Liver (tissue), 3 donors: ENCODE results near the gene C1orf50.

ENCODE experiments used
- ATF3 ChIP-seq: IDR thresholded peaks from 2 replicates; pipeline ENCODE4 v1.6.1; 2016; ENCODE audit warnings: antibody characterized with exemption
- EGR1 ChIP-seq, 2 donors: IDR thresholded peaks; 2 replicates each; pipeline ENCODE4 v1.6.1; 2016 to 2018; ENCODE audit warnings: antibody characterized with exemption in 2 of 2, low read depth in 2 of 2
- FOXA1 ChIP-seq: IDR thresholded peaks from 2 replicates; pipeline ENCODE4 v1.6.1; 2016; ENCODE audit warnings: antibody characterized with exemption
- HNF4A ChIP-seq, 2 donors: conservative IDR thresholded peaks; 2 replicates each; pipeline ENCODE4 v1.6.1; 2016; ENCODE audit warnings: antibody characterized with exemption in 2 of 2, mild to moderate bottlenecking in 2 of 2
- JUND ChIP-seq, 2 donors: IDR thresholded peaks; 2 replicates each; pipeline ENCODE4 v1.6.1; 2016; ENCODE audit warnings: antibody characterized with exemption in 2 of 2
- REST ChIP-seq: IDR thresholded peaks from 2 replicates; pipeline ENCODE4 v1.6.1; 2016; ENCODE audit warnings: antibody characterized with exemption, mild to moderate bottlenecking
- RXRA ChIP-seq, 2 donors: IDR thresholded peaks; 2 replicates each; pipeline ENCODE4 v1.6.1; 2017 to 2018; ENCODE audit warnings: antibody characterized with exemption in 2 of 2, mild to moderate bottlenecking in 1 of 2
- SP1 ChIP-seq: IDR thresholded peaks from 2 replicates; pipeline ENCODE4 v1.6.1; 2018; ENCODE audit warnings: antibody characterized with exemption, mild to moderate bottlenecking
- TAF1 ChIP-seq: conservative IDR thresholded peaks from 2 replicates; pipeline ENCODE4 v1.6.1; 2016; ENCODE audit warnings: antibody characterized with exemption, mild to moderate bottlenecking
- YY1 ChIP-seq: IDR thresholded peaks from 2 replicates; pipeline ENCODE4 v1.6.1; 2016; ENCODE audit warnings: antibody characterized with exemption, mild to moderate bottlenecking
- TF ChIP-seq, protein P1 (sequence below): fragments of 150-350 bp; IDR thresholded peaks from 2 replicates; pipeline ENCODE4 v1.5.1; 2017; ENCODE audit warnings: improper control_type of control experiment, low read depth, low read length; ENCODE audit not compliant: missing input control
- TF ChIP-seq, protein P2 (sequence below): IDR thresholded peaks from 2 replicates; pipeline ENCODE4 v1.6.1; 2016; ENCODE audit warnings: antibody characterized with exemption
- donor health status: healthy.
- donor health status: healthy.

- peak; percentile 96 for TF ChIP-seq SP1
- peak; percentile 82 to 88 for TF ChIP-seq HNF4A (conservative IDR thresholded peaks at IDR 0.05)
- peak; percentile 64 for TF ChIP-seq REST
- TF ChIP-seq, protein P1, sequence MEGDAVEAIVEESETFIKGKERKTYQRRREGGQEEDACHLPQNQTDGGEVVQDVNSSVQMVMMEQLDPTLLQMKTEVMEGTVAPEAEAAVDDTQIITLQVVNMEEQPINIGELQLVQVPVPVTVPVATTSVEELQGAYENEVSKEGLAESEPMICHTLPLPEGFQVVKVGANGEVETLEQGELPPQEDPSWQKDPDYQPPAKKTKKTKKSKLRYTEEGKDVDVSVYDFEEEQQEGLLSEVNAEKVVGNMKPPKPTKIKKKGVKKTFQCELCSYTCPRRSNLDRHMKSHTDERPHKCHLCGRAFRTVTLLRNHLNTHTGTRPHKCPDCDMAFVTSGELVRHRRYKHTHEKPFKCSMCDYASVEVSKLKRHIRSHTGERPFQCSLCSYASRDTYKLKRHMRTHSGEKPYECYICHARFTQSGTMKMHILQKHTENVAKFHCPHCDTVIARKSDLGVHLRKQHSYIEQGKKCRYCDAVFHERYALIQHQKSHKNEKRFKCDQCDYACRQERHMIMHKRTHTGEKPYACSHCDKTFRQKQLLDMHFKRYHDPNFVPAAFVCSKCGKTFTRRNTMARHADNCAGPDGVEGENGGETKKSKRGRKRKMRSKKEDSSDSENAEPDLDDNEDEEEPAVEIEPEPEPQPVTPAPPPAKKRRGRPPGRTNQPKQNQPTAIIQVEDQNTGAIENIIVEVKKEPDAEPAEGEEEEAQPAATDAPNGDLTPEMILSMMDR = no peak
- TF ChIP-seq YY1 = peak; percentile 88
- TF ChIP-seq JUND (IDR thresholded peaks at IDR 0.05) = peak; percentile 60 to 81
- peak in 1 of 2 donors; percentile 41 for TF ChIP-seq EGR1 (IDR thresholded peaks at IDR 0.05; ENCODE audit: low read depth in 2 of 2)
- TF ChIP-seq, protein P2, sequence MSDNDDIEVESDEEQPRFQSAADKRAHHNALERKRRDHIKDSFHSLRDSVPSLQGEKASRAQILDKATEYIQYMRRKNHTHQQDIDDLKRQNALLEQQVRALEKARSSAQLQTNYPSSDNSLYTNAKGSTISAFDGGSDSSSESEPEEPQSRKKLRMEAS = peak; percentile 28
- peak; percentile 46 for TF ChIP-seq ATF3
- TF ChIP-seq RXRA (IDR thresholded peaks at IDR 0.05) = peak; percentile 94 to 97
- TF ChIP-seq TAF1 = peak; percentile 68
- TF ChIP-seq FOXA1 = peak; percentile 61
These were observed 50.9 kb downstream of the C1orf50 start for GRCh38 chr1:42817976-42818375.
